Dedifferentiated amniotic fluid mesenchymal stem cell (primary cell): ENCODE data around the gene AAK1.
"Not testable (repeated sequence)": the region's sequence is repeated elsewhere in the genome, so short reads cannot be mapped to it uniquely, and the experiment has no call there.

Experiments
- DNase-seq: peaks from one replicate; pipeline ENCODE4 v3.0.0-alpha.2; 2016; ENCODE audit errors: extremely low spot score

Gene AAK1

GRCh38 chr2:69643602-69644505 lies at the start of gene AAK1:
Gene AAK1, minus strand, starts transcription at chr2:69643739. Its CDS starts 699 bp downstream, at chr2:69643040.
- DNase-seq: peak; percentile 78

GRCh38 chr2:69692424-69692823 lies 48.9 kb upstream of the AAK1 start:
- peak; percentile 32 for DNase-seq

- DNase-seq: no peak
These were observed 46.4 kb upstream of the AAK1 start for GRCh38 chr2:69689969-69690368.

GRCh38 chr2:69689466-69689865 lies 45.9 kb upstream of the AAK1 start:
- no peak for DNase-seq

GRCh38 chr2:69687971-69688611 lies 44.6 kb upstream of the AAK1 start:
- DNase-seq: no peak

GRCh38 chr2:69686813-69687212 lies 43.3 kb upstream of the AAK1 start:
- no peak for DNase-seq

GRCh38 chr2:69685321-69686048 lies 41.9 kb upstream of the AAK1 start:
- DNase-seq: no peak

- DNase-seq: peak; percentile 29
These were observed 39.8 kb upstream of the AAK1 start for GRCh38 chr2:69683170-69683971.

- no peak for DNase-seq
These were observed 39.0 kb upstream of the AAK1 start for GRCh38 chr2:69682525-69682924.

- DNase-seq: no peak
These were observed 36.6 kb upstream of the AAK1 start for GRCh38 chr2:69680001-69680675.

- DNase-seq: no peak
These were observed 34.4 kb upstream of the AAK1 start for GRCh38 chr2:69677914-69678313.

- DNase-seq: no peak
These were observed 32.6 kb upstream of the AAK1 start for GRCh38 chr2:69676146-69676545.

GRCh38 chr2:69674316-69674670 lies 30.8 kb upstream of the AAK1 start:
- no peak for DNase-seq

GRCh38 chr2:69673098-69673497 lies 29.6 kb upstream of the AAK1 start:
- not testable (repeated sequence) for DNase-seq

GRCh38 chr2:69669666-69670065 lies 26.1 kb upstream of the AAK1 start:
- no peak for DNase-seq

GRCh38 chr2:69668598-69668997 lies 25.1 kb upstream of the AAK1 start:
- no peak for DNase-seq

- DNase-seq: no peak
These were observed 24.4 kb upstream of the AAK1 start for GRCh38 chr2:69667805-69668382.

- no peak for DNase-seq
These were observed 21.6 kb upstream of the AAK1 start for GRCh38 chr2:69665152-69665551.

GRCh38 chr2:69663860-69664259 lies 20.3 kb upstream of the AAK1 start:
- DNase-seq: no peak

GRCh38 chr2:69662547-69662946 lies 19.0 kb upstream of the AAK1 start:
- not testable (repeated sequence) for DNase-seq

GRCh38 chr2:69660637-69661036 lies 17.1 kb upstream of the AAK1 start:
- DNase-seq: no peak
